Stimulated activated CD8-positive, alpha-beta memory T cell treated with anti-CD3 and anti-CD28 coated beads, Interleukin-12 subunit alpha, Interleukin-12 subunit beta, amount 100 ng/mL, for 4 hours (primary cell): ENCODE results near the gene OSM.
"Not testable (repeated sequence)": the region's sequence is repeated elsewhere in the genome, so short reads cannot be mapped to it uniquely, and the experiment has no call there.

Source experiments
- DNase-seq: peaks from one replicate; pipeline ENCODE4 v3.0.0-alpha.2; 2020; ENCODE audit warnings: low read depth

Gene OSM

DNA sequence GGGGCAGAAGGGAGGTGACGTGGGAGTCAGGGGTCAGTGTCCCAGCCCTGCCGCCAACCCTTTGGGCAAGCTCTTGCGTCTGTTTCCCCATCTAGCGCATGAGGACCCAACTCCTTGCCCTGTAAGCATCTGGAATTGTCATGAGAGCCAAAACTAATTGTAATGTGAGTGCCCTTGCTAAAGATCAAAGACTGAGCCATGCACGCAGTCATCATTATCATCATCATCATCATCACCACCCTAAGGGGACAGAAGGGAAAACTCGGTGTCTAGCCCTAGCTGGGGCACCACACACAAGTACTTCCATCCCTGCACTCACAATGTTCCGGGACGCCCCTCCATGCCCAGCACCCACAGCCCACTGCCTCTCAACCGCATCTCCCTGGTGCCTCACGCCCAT is 22.6 kb downstream of the OSM start:
- no peak for DNase-seq

GRCh38 chr22:30243661-30244060 is 23.0 kb downstream of the OSM start:
- DNase-seq, result no peak

GRCh38 chr22:30241576-30242371 is 24.9 kb downstream of the OSM start:
- no peak for DNase-seq

GRCh38 chr22:30240541-30241417 is 25.9 kb downstream of the OSM start:
- no peak for DNase-seq

- DNase-seq, result no peak
Measured at GRCh38 chr22:30239488-30240405, 26.9 kb downstream of the OSM start.

GRCh38 chr22:30238661-30239487 is 27.8 kb downstream of the OSM start:
- DNase-seq, result no peak

DNA sequence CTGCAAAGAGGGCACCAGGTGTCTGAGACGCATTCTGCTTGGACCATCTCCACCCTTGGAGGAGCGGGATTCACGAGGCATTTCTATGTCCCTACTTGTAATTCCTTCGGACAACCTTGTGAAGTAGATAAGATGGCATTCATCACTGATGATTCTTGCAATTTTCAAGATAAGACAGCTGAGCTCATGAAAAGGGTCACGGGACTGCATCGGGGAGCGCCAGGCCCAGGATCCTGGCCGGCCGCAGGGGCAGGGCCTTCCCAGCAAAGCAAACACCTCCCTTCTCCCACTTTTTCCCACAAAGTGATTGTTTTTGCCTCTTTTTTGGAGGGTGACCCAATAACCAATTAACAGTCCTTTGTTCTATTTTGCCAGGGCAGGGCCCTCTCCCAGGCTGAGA is 28.5 kb downstream of the OSM start:
- no peak for DNase-seq

- DNase-seq, result no peak
Measured at GRCh38 chr22:30236875-30237274, 29.8 kb downstream of the OSM start.

GRCh38 chr22:30235687-30236170 is 30.9 kb downstream of the OSM start:
- DNase-seq, result no peak

DNA sequence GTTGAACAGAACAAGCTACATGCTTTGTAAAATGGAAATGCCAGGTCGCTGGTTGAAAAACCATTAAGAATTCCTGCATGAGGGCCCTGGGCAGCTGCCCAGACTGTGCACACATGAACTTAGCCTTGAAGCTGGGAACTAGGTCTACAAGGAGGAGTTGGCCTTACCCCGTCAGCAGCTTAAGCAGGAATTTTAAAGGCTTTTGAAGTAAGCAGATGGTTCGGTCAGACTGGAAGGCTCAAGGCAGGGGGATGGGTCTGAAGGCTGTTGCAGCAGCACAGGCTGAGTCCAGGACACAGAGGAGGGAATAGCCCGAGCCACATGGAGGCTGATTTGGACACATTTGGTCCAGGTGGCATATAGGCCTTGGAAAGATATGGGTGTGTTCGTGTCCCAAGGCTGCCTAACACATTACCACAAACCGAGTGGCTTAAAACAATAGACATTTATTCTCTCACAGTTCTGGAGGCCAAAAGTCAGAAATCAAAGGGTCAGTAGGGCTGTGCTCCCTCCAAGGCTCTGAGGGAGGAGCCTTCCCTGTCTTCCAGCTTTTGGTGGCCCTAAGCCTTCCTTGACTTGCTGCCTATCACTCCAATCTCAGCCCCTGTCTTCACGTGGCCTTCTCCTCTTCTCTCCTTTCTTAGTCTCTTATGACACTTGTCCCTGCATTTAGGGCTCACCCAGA is 31.7 kb downstream of the OSM start:
- DNase-seq, result no peak

- not testable (repeated sequence) for DNase-seq
Measured at GRCh38 chr22:30234325-30234724, 32.3 kb downstream of the OSM start.

DNA sequence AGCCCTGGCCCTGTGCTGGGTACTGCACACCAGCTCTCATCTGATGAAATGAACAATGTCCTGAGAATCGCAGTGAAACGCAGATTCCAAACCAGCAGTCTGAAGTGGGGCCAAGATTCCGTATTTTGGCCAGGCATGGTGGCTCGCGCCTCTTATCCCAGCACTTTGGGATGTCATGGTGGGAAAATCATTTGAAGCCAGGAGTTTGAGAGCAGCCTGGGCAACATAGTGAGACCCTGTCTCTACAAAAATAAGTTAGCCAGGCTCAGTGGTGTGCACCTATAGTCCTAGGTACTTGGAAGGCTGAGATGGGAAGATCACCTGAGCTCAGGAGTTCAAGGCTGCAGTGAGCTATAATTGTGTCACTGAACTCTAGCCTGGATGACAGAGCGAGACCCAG is 33.1 kb downstream of the OSM start:
- DNase-seq, result no peak

GRCh38 chr22:30232716-30233218 is 33.9 kb downstream of the OSM start:
- DNase-seq, result no peak

DNA sequence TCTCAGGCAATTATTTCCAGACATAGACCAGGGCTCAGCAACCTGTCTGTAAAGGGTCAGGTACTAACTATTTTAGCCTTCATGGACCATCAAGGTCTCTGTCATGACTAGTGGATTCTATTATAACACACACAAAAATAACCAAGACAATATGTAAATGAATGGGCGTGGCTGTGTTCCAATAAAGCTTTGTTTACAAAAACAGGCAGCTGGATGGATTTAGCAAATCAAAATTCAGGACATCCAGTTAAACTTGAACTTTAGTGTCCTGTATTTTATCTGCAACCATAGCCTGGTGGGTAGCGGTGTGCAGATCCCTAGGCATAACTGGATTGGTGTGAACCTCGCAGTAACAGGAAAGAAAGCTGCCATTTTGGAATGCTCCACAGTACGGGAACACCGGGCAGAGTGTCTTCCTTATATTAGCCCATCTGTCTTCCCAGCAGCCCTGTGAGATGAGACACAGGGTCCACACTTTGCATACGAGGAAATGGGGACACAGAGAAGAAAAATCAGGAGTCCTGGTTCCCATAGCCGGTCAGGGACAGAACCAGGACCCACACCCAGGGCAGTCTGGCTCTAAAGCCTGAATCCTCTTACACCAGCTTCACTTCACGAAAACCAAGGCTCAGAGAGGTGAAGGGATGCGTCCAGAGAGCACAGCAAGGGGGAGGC is 35.7 kb downstream of the OSM start:
- DNase-seq, result no peak

DNA sequence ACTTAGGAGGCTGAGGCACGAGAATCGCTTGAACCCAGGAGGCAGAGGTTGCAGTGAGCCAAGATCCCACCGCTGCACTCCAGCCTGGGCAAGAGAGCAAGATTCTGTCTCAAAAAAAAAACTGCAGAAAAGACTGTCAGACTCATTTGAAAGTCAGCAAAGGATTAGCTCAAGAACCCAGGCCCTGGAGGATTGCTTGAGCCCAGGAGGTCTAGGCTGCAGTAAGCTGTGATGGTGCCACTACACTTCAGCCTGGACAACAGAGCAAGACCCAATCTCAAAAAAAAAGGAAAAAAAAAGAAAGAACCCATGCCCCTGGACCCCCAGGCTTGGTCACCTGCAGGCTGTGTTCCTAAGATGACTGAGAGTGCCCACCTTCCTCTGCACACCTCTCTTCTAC is 36.3 kb downstream of the OSM start:
- no peak for DNase-seq

DNA sequence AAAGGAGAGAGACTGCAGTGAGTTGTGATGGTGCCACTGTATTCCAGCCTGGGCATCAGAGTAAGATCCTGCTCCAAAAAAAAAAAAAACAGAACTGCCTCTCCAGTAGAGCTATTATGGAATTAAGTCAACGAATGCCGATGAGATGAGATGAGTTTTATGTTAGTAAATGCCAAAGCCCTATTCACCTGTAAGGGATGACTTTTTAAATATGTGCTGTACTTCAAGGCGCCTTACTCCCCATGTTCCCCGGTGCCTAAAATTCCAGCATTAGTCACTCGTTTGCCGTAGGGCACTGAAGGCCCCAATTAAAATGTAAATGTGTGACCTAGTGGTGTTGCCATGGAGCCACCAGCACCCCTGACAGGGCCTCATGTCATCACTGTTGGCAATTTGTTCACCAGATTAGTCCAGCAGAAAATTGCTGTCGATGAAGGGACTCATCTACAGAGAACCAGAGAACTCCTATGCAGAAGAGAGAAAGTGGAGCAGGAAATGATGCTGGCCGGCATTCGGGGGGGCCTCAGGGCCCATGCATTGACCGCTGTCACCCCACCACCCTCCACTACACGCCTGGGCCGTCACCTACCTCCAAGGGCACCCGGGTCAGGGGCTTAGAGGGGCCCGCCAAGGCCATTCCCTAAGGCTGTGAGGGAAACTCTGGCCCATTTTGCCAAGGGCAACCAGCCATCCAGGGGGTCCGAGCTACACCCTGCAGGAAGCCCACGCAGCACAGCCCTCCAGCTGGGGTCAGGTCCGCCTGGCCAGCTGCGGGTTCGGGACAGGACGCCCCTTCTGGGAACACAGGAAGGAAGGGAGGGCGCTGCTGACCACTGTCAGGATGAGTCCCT is 37.9 kb downstream of the OSM start:
- DNase-seq, result no peak

DNA sequence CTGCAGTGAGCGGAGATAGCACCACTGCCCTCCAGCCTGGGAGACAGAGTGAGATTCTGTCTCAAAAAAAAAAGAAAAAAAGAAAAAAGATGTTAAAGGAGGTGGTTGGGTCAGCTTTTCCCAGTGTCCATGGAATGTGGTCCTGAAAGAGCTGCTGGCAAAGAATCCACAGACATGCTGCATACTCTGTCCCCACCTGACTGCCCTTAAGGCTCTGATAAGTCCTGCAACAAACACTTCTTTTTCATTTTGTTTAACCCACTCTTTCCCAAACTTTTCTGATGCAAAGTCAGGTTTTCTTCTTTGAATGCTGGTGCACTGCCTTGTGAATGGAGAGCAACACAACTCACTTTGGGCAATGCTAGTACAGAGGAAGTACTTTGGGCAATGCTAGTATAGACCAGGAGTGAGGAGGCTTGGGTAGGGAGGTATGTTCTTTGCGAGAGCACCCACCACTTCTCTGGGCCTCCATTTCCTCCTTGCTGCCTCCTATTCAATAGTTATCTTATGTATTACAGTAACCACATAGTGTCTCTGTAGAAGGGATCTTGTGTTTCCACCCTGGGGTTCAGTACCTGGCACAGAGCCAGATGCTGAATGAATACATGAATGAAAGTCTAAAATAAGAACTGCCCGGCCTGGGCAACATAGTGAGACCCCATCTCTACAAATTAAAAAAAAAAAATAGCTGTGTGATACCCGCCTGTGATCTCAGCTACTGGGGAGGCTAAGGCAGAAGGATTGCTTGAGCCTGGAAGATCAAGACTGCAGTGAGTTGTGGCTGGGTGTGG is 39.0 kb downstream of the OSM start:
- DNase-seq, result no peak
